Vagina (tissue), 2 donors: ENCODE data around the gene SCN11A. TPM values are rescaled to one million over a fixed set of nuclear protein-coding genes. Genes with fewer than 3 reads are reported as not detected.

ENCODE experiments used
- DNase-seq, 2 donors: peaks; one replicate each; pipeline ENCODE4 v3.0.0-alpha.2; 2017; ENCODE audit errors: extremely low spot score in 2 of 2
- H3K27ac ChIP-seq: fragments of 200-600 bp; sonication (generic); one replicate; pipeline ENCODE4 v1.5.1; 2019
- H3K27me3 ChIP-seq: fragments of 200-600 bp; sonication (generic); one replicate; pipeline ENCODE4 v1.5.1; 2019
- H3K36me3 ChIP-seq, 2 donors: fragments of 200-600 bp; sonication (generic); one replicate each; pipeline ENCODE4 v1.5.1; 2017 to 2019
- H3K4me1 ChIP-seq: fragments of 200-600 bp; sonication (generic); one replicate; pipeline ENCODE4 v1.5.1; 2019
- H3K4me3 ChIP-seq, 2 donors: fragments of 200-600 bp; sonication (generic); 1 replicate in 1 of 2; 2 replicates in 1 of 2; pipeline ENCODE4 v1.5.1; 2016 to 2019
- H3K9me3 ChIP-seq: fragments of 200-600 bp; sonication (generic); one replicate; pipeline ENCODE4 v1.5.1; 2019
- POLR2A ChIP-seq, 2 donors: fragments of 450-650 bp; IDR thresholded peaks; one replicate each; pipeline ENCODE4 v1.6.1; 2017; ENCODE audit warnings: antibody characterized with exemption in 2 of 2, mild to moderate bottlenecking in 2 of 2, moderate library complexity in 2 of 2
- POLR2AphosphoS5 ChIP-seq, 2 donors: sonication (generic); formaldehyde crosslinking; IDR thresholded peaks; one replicate each; pipeline ENCODE4 v1.9.0; 2017; ENCODE audit warnings: antibody characterized with exemption in 2 of 2, mild to moderate bottlenecking in 2 of 2, low read depth in 1 of 2; ENCODE audit not compliant: insufficient read depth in 1 of 2
- intact Hi-C: fragments of 100-400 bp; cut with DNase I; formaldehyde crosslinking; loops from one replicate; pipeline ENCODE4 v1.15.1; 2023
- total RNA-seq: library from RNA; depleted of rRNA; stranded (reverse); fragments of >200 nt; gene quantifications from one replicate; pipeline ENCODE4 v1.2.3, GENCODE V29; 2016
- TF ChIP-seq, protein P1 (sequence below), 3 experiments: fragments of 450-650 bp in 2 of 3; fragments of 200-600 bp in 1 of 3; sonication (generic) in 1 of 3; IDR thresholded peaks; one replicate each; pipeline ENCODE4 v1.5.1; 2017 to 2019; ENCODE audit warnings: antibody characterized with exemption in 3 of 3, mild to moderate bottlenecking in 2 of 3, moderate library complexity in 2 of 3

The SCN11A gene
- total RNA-seq, 1 donor from 2014 or later, result not detected

DNA sequence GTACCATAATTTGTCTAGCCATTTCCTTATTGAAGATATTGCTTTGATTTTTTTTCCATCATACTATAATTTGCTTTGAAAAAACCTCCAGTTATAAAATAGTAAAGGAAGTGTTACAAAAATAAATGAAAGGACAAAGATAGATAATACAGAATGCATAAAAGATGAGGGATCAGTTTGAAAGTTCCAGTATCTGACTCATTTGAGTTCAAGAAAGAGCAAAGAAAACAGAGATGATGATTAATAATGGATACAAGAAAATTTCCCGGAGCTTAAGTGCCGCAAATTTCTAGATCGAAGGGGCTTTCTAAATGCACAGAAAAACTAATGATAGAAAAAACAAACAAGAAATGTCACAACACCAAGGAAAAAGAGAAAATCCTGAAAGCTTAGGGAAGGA lies 4.4 kb upstream of the SCN11A start:
- no peaks in the 10 kb centered on the region for H3K36me3 ChIP-seq
- H3K9me3 ChIP-seq, result no peaks in the 10 kb centered on the region
- no peak for DNase-seq
- no peaks in the 10 kb centered on the region for H3K27me3 ChIP-seq
- H3K4me3 ChIP-seq, result no peak overlapping the region
- H3K27ac ChIP-seq, result no peak overlapping the region
- intact Hi-C loops, result no loop called here
- TF ChIP-seq, protein P1, sequence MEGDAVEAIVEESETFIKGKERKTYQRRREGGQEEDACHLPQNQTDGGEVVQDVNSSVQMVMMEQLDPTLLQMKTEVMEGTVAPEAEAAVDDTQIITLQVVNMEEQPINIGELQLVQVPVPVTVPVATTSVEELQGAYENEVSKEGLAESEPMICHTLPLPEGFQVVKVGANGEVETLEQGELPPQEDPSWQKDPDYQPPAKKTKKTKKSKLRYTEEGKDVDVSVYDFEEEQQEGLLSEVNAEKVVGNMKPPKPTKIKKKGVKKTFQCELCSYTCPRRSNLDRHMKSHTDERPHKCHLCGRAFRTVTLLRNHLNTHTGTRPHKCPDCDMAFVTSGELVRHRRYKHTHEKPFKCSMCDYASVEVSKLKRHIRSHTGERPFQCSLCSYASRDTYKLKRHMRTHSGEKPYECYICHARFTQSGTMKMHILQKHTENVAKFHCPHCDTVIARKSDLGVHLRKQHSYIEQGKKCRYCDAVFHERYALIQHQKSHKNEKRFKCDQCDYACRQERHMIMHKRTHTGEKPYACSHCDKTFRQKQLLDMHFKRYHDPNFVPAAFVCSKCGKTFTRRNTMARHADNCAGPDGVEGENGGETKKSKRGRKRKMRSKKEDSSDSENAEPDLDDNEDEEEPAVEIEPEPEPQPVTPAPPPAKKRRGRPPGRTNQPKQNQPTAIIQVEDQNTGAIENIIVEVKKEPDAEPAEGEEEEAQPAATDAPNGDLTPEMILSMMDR (IDR thresholded peaks at IDR 0.05), result no peak
- no peak for TF ChIP-seq POLR2AphosphoS5 (IDR thresholded peaks at IDR 0.05; ENCODE audit: insufficient read depth in 1 of 2, low read depth in 1 of 2)
- no peak for TF ChIP-seq POLR2A (IDR thresholded peaks at IDR 0.05)
- peaks cover 49% of the 10 kb centered on the region for H3K4me1 ChIP-seq

DNA sequence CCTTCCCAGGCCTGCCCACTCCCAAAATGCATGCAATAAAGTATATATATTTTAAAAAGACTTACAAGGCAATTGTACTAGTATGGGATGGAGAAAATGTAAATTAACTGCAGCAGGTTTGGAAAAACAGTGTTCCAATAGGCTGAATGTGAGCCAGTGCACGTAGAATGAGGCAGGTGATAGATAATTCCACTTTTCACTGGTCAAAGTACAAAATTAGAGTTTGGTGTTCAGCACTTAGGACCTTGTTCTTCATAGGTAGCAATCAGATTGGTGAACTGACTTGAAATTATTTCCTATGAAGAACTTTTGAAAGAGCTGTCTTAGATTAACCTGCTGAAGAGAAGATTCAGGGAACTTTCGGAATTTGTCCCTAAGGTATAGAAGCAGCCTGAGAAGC lies 2.0 kb upstream of the SCN11A start:
- Histone ChIP-seq H3K27me3 (no peaks in the 10 kb centered on the region), H3K27ac (no peak overlapping the region), H3K4me1 (peaks cover 46% of the 10 kb centered on the region), H3K36me3 (no peaks in the 10 kb centered on the region), H3K9me3 (no peaks in the 10 kb centered on the region), H3K4me3 (no peak overlapping the region)
- no peak for DNase-seq
- no peak for TF ChIP-seq POLR2AphosphoS5 (IDR thresholded peaks at IDR 0.05; ENCODE audit: insufficient read depth in 1 of 2, low read depth in 1 of 2)
- no peak for TF ChIP-seq POLR2A (IDR thresholded peaks at IDR 0.05)
- intact Hi-C loops, result no loop called here

GRCh38 chr3:39052583-39052982 lies 839 bp upstream of the SCN11A start:
- no peaks in the 10 kb centered on the region for H3K27me3 ChIP-seq
- H3K36me3 ChIP-seq, result no peaks in the 10 kb centered on the region
- no peak for TF ChIP-seq POLR2AphosphoS5 (IDR thresholded peaks at IDR 0.05; ENCODE audit: insufficient read depth in 1 of 2, low read depth in 1 of 2)
- no peak for TF ChIP-seq POLR2A (IDR thresholded peaks at IDR 0.05)
- TF ChIP-seq, protein P1 (IDR thresholded peaks at IDR 0.05), result no peak
- no peaks in the 10 kb centered on the region for H3K9me3 ChIP-seq
- peak overlapping the region; percentile 94 for H3K27ac ChIP-seq
- no peak for DNase-seq
- peaks cover 43% of the 10 kb centered on the region for H3K4me1 ChIP-seq
- intact Hi-C loops, result no loop called here
- H3K4me3 ChIP-seq, result peak overlapping the region; percentile 68 to 95

DNA sequence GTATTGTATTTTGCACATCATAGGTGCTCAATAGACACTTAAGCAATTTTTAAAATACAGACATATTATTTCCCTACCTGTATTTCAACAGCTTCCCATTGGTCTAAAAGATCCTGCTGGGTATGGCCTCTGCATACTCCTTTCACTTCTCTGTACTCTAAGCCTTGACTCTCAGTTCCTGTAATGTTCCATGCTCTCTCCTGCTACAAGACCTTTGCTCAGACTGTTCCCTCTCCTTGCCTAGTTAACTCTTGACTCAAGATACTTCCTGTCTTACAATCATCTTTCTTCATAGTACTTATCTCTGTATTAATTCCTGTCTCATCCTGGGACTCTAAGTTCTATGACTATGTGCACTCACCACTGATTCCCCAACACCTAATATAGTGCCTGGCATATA lies 1.7 kb downstream of the SCN11A start:
- no peak for DNase-seq
- intact Hi-C loops, result no loop called here
- no peak overlapping the region for H3K27ac ChIP-seq
- no peak overlapping the region for H3K4me3 ChIP-seq
- H3K4me1 ChIP-seq, result peaks cover 35% of the 10 kb centered on the region
- no peaks in the 10 kb centered on the region for H3K36me3 ChIP-seq
- H3K9me3 ChIP-seq, result no peaks in the 10 kb centered on the region
- no peak for TF ChIP-seq POLR2A (IDR thresholded peaks at IDR 0.05)
- TF ChIP-seq, protein P1 (IDR thresholded peaks at IDR 0.05), result no peak
- TF ChIP-seq POLR2AphosphoS5 (IDR thresholded peaks at IDR 0.05; ENCODE audit: insufficient read depth in 1 of 2, low read depth in 1 of 2), result no peak
- H3K27me3 ChIP-seq, result no peaks in the 10 kb centered on the region

DNA sequence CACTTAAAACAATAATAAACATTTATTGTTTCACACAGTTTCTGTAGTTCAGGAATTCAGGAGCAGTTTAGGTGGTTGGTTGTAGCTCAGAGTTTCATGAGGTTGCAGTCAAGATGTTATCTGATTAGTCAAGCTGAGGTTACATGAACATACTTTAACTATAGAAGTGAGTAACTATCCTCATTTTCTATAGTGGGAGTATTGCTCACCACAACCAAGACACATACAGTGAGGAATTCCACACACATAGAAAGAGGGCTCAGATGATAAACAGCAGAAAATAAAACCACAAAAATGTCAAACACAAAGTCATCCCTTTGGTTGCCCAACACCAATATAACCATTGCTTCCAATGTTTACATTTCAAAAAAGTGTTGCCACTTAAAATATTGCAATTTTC lies 13.6 kb downstream of the SCN11A start:
- peaks cover 3% of the 10 kb centered on the region for H3K9me3 ChIP-seq
- no peak overlapping the region for H3K4me3 ChIP-seq
- no peak for DNase-seq
- no peaks in the 10 kb centered on the region for H3K36me3 ChIP-seq
- no peaks in the 10 kb centered on the region for H3K27me3 ChIP-seq
- intact Hi-C loops, result no loop called here
- no peak overlapping the region for H3K27ac ChIP-seq
- H3K4me1 ChIP-seq, result no peaks in the 10 kb centered on the region
- TF ChIP-seq POLR2AphosphoS5 (IDR thresholded peaks at IDR 0.05; ENCODE audit: insufficient read depth in 1 of 2, low read depth in 1 of 2), result no peak
- TF ChIP-seq, protein P1 (IDR thresholded peaks at IDR 0.05), result no peak
- TF ChIP-seq POLR2A (IDR thresholded peaks at IDR 0.05), result no peak
